ENCODE data around the gene CLDND2.

DNA sequence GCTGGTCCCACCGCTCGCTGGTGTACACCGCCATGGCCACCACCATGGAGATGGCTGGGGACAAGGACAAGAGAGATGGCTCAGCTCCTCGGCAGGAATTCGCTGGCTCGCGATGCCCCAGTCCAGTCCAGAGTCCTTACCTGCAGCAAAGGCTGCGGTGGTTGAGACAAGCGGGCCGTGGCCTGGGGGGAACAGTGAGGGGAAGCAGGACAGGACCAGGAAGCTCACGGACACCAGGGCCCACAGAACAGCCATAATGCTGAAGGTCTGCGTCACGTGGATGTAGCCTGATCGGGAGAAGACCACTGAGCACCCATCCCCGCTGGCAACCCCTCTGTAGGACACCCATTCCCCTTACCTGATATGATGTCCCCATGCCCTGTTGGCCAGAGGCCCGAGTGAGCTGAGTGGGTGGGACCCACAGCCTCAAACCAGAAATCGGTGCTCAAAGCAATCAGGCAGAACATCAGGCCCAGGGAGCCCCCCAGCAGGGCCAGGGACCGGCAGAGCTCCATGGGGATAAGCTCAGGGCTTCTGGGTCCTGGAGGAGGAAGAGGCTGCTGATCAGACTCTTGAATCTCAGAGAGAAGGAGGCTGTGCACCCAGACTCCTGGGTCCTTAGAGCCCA is 3.3 kb upstream of the CLDND2 start:
- TF ChIP-seq, protein P1, sequence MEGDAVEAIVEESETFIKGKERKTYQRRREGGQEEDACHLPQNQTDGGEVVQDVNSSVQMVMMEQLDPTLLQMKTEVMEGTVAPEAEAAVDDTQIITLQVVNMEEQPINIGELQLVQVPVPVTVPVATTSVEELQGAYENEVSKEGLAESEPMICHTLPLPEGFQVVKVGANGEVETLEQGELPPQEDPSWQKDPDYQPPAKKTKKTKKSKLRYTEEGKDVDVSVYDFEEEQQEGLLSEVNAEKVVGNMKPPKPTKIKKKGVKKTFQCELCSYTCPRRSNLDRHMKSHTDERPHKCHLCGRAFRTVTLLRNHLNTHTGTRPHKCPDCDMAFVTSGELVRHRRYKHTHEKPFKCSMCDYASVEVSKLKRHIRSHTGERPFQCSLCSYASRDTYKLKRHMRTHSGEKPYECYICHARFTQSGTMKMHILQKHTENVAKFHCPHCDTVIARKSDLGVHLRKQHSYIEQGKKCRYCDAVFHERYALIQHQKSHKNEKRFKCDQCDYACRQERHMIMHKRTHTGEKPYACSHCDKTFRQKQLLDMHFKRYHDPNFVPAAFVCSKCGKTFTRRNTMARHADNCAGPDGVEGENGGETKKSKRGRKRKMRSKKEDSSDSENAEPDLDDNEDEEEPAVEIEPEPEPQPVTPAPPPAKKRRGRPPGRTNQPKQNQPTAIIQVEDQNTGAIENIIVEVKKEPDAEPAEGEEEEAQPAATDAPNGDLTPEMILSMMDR (conservative IDR thresholded peaks at IDR 0.05; ENCODE audit: low read length): no peak
- TF ChIP-seq EZH2phosphoT487 (IDR thresholded peaks at IDR 0.05; ENCODE audit: borderline replicate concordance, low read depth, low read length): no peak
